ENCODE data around the gene ITGB1.

DNA sequence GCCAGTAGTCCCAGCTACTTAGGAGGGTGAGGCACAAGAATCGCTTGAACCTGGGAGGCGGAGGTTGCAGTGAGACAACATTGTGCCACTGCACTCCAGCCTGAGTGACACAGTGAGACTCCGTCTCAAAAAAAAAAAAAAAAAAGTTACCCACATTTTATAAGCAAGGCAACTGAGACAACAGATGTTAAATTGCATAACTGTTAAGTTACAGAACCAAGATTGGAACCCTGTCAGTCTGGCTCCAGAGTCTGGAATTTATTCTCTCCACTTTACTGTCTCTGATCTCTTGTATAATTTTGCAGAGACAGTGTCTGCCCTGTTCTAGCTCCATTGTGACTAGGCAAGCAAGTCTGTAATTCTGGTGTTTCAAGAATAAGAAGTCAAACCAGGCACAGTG is 6.2 kb upstream of the ITGB1 start:
- TF ChIP-seq EZH2 (IDR thresholded peaks at IDR 0.05; ENCODE audit: insufficient read depth, poor library complexity, severe bottlenecking), result no peak
- TF ChIP-seq EZH2phosphoT487 (IDR thresholded peaks at IDR 0.05; ENCODE audit: insufficient read depth, low read depth), result no peak
